ENCODE results near the gene KLHL11.
"Not testable (repeated sequence)": the region's sequence is repeated elsewhere in the genome, so short reads cannot be mapped to it uniquely, and the experiment has no call there.

Gene KLHL11

DNA sequence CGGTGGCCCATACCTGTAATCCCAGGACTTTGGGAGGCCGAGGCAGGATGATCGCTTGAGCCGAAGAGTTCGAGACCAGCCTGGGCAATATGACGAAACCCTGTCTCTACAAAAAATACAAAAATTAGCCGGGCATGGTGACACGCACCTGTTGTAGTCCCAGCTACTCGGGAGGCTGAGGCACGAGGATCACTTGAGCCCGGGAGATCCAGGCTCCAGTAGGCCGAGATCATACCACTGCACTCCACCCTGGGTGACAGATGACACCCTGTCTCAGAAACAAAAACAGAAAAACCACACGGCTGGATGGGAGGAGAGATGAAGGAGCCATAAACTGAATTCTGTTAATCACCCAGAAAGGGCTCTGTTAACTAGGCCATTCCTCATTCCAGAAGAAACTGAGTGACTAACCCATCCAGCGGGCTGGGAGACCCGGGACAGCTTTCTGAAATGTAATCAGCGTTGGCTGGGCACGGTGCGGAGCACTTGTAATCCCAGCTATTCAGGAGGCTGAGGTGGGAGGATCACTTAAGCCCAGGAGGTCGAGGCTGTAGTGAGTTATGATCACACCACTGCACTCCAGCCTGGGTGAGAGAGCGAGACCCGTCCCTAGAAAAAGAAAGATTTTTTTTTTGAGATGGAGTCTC lies 28.6 kb downstream of the KLHL11 start:
- no peak for DNase-seq

- DNase-seq, result peak; percentile 68 to 76
Measured at GRCh38 chr17:41835800-41836549, 29.2 kb downstream of the KLHL11 start, which contains the start of gene NT5C3B. TSS of gene NT5C3B (minus strand) at chr17:41836232. CDS start at chr17:41836193, 39 bp downstream.

DNA sequence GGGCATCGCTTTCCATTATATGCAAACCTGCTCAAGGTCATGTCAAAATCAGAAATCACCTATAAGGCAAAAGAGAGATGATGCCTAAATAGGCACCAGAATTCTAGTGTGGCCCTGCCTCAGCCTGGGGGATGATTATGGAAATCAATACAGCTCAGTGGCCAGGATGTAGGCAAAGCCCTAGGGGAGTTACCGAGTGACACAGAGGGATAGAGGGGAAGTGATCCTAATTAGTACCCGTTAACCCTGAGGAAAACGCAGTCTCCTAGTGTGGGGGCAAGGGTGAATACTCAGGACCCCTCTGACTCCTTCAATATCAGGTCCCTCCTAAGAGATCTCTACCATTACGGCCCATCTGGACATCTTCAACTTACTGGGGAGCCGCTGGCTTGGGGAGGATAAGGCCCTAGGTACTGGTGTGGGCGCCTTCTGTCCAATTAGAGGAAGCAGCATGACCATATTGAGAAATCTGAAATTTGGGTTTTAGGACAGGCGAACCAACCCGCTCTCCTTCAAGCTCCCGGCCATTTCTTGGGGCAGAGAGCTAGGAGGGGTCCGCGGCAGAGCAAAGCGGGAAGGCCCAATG lies 29.9 kb downstream of the KLHL11 start:
- no peak for DNase-seq

DNA sequence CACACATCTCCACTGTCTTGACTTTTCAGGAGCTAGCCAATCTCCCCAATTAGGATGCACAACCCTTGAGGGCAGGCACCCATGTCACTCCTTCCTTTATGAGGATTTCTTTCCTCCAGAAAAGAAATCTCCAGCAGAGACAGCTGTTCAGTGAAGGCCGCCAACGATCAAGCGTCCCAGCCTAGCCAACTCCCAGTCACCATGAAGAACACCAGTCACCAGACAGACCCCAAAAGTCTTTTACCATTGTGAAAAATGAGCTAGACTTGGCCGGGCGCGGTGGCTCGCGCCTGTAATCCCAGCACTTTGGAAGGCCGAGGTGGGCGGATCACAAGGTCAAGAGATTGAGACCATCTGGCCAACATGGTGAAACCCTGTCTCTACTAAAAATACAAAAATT lies 35.3 kb downstream of the KLHL11 start:
- not testable (repeated sequence) for DNase-seq

GRCh38 chr17:41825175-41825845 lies 39.9 kb downstream of the KLHL11 start:
- no peak for DNase-seq

GRCh38 chr17:41824086-41824485 lies 41.1 kb downstream of the KLHL11 start:
- no peak for DNase-seq

- no peak for DNase-seq
Measured at GRCh38 chr17:41823580-41823979, 41.6 kb downstream of the KLHL11 start.

- DNase-seq, result no peak
Measured at GRCh38 chr17:41823141-41823524, 42.1 kb downstream of the KLHL11 start.

DNA sequence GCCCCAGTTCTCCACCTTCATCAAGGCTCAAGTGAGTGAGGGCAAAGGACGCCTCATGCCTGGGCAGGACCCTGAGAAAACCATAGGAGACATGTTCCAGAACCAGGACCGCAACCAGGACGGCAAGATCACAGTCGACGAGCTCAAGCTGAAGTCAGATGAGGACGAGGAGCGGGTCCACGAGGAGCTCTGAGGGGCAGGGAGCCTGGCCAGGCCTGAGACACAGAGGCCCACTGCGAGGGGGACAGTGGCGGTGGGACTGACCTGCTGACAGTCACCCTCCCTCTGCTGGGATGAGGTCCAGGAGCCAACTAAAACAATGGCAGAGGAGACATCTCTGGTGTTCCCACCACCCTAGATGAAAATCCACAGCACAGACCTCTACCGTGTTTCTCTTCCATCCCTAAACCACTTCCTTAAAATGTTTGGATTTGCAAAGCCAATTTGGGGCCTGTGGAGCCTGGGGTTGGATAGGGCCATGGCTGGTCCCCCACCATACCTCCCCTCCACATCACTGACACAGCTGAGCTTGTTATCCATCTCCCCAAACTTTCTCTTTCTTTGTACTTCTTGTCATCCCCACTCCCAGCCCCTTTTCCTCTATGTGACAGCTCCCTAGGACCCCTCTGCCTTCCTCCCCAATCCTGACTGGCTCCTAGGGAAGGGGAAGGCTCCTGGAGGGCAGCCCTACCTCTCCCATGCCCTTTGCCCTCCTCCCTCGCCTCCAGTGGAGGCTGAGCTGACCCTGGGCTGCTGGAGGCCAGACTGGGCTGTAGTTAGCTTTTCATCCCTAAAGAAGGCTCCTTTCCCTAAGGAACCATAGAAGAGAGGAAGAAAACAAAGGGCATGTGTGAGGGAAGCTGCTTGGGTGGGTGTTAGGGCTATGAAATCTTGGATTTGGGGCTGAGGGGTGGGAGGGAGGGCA lies 42.7 kb downstream of the KLHL11 start:
- no peak for DNase-seq

DNA sequence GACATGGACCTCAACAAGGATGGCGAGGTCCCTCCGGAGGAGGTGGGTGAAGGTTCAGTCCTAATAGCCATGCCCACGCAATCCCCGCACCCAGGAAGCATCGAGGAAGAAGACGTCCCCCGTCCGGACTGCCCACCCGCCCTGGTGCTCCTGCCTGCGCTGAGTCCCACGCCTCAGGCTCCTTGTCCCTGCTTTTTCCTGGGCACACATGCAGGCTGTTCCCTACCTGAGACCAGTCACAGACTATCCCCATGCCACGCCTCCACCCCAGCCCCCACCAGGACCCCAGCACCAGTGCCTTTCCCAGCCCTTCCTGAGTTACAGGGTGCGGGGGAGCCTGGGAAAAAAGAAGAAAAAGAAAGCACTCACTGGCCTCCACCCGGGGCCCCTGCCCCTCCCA lies 43.4 kb downstream of the KLHL11 start:
- DNase-seq, result no peak

DNA sequence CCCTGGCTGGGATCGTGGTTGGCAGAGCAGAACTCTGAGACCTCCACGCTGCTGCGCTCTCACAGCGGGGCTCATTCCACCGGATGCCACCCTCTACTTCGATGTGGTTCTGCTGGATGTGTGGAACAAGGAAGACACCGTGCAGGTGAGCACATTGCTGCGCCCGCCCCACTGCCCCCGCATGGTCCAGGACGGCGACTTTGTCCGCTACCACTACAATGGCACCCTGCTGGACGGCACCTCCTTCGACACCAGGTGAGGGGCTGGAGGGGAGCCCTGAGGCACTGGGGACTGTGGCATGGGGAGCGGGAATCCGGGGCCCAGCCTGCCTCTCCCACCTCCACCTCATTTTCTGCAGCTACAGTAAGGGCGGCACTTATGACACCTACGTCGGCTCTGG lies 47.2 kb downstream of the KLHL11 start:
- DNase-seq, result no peak

DNA sequence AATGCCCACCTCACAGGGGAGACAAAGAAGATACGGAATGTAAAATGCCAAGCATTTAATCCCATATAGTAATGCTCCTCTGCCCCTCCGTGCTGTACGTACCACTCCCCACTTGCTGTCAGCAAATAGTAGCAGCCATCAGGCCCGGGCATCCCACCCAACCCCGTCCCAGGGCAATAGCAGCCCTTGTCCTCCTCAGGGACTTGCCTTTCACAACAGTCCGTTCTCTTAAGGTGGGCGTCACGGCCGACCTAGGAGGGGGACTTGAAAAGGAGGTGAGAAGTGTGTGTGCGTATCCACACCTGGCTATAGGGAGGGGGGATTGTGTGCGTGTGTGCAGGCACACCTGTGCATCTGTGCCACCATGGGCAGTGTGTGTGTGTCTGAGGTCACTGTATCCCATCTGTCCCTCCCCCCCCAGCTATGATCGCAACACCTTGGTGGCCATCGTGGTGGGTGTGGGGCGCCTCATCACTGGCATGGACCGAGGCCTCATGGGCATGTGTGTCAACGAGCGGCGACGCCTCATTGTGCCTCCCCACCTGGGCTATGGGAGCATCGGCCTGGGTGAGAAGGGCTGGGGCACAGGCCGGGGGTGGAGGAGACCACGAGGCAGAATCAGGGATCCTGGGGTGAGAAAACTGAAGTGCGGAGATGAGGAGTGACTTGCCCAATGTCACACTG lies 48.4 kb downstream of the KLHL11 start:
- no peak for DNase-seq

GRCh38 chr17:41814195-41814594 lies 51.0 kb downstream of the KLHL11 start:
- no peak for DNase-seq

GRCh38 chr17:41813699-41814124 lies 51.5 kb downstream of the KLHL11 start:
- no peak for DNase-seq

DNA sequence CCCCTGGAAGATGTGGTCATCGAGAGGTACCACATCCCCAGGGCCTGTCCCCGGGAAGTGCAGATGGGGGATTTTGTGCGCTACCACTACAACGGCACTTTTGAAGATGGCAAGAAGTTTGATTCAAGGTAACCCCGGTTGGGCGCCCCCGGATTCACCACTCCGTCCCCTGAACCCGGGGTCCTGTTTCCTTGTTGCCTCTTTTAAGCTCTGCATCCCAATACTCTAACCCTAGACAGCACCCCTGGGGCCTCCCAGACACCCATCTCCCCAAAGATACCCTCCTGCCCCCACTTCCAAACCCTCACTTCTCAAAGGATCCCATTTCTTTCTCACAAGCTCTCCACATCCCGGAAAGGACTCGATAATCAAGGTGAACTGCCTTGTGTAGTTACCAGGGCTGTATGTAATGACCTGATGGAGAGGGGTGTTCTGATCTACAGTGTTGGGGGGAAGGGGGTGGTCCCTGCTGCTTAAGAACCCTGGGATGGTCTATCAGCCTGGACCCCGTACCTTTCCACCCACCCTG lies 52.0 kb downstream of the KLHL11 start:
- no peak for DNase-seq

DNA sequence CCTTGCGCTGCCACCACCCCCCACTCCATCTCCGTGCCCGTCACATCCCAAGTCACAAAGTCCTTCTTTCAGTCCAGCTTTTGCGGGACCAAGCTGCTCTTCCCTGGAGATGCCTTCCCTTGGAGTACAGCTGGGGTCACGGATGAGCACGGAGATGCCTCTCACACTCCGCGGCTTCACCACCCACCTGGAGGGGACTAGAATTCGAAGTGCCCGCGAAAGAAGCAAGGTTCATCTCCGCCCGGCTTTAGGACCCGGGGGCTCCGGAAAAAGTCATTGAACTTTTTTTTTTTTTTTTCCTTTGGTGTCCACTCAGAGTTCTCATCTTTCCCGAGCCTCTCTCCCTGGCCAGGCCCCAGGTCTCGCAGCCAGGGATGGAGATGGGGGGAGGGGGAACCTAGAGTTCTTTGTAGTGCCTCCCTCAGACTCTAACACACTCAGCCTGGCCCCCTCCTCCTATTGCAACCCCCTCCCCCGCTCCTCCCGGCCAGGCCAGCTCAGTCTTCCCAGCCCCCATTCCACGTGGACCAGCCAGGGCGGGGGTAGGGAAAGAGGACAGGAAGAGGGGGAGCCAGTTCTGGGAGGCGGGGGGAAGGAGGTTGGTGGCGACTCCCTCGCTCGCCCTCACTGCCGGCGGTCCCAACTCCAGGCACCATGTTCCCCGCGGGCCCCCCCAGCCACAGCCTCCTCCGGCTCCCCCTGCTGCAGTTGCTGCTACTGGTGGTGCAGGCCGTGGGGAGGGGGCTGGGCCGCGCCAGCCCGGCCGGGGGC lies 52.7 kb downstream of the KLHL11 start, which contains the start of gene FKBP10:
TSS of gene FKBP10 (plus strand) at position 624 of the 771 bp plus-strand sequence. CDS start at position 655, 31 bp downstream.
- DNase-seq, result peak; percentile 55 to 62

DNA sequence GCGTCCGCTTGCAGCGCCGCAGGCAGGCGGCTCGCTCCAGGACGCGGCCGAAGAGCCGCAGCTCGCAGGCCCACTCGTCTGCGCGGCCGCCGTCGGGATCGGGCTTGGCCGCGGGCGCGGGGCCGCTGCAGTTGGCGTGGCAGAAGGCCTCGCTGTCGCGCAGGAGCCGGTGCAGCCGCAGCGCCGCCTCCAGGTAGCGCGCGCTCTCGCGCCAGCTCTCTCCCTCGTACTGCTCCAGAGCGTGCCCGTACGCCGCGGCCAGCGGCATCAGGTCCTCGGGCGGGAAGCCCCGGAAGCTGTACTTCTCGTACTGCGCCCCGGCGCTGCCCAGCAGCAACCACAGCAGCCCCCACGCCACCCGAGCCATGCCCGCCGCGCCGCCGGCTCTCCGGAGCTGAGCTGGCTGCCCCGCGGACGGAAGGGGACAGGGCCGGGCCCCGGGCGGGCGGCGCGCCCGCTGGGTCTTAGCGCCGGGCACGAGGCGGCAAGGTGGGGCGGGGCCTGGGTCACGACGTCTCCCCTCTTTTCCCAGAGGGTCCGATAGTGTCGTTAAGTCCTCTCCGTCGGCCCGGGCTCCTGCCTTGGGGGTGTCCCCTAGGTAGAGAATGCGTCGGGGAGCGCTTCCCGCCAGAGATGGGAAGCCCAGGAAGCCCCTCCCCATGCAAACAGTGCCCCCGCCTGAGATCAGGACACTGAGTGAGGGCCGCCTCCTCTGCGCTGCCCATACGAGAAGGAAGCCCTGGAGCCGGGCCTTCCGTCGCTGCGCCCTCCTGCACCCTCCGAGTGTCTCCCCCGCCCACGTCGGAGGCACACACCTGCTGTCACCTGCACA lies 53.5 kb downstream of the KLHL11 start, which contains the start of gene P3H4:
TSS of gene P3H4 (minus strand) at position 401 of the 832 bp plus-strand sequence. CDS start at position 367, 34 bp downstream.
- DNase-seq, result peak; percentile 79 to 87

- DNase-seq, result no peak
Measured at GRCh38 chr17:41810659-41811548, 54.3 kb downstream of the KLHL11 start.

Measured in activated T-cell treated with anti-CD3 and anti-CD28 coated beads, Interleukin-2, amount 50 U/mL, for 48 hours (primary cell).